Measurements from ENCODE around the gene RBBP5.

GRCh38 chr1:205047764-205048231 is 74.0 kb downstream of the RBBP5 start:
- TF ChIP-seq CTCF (conservative IDR thresholded peaks at IDR 0.05): no peak
- no peak for TF ChIP-seq EZH2 (IDR thresholded peaks at IDR 0.05; ENCODE audit: low read depth)
